Vagina (tissue), 2 donors: Measurements from ENCODE around the gene RYR2.

Experiments used
- CTCF ChIP-seq, 3 experiments: fragments of 450-650 bp in 2 of 3; fragments of 200-600 bp in 1 of 3; sonication (generic) in 1 of 3; IDR thresholded peaks; one replicate each; pipeline ENCODE4 v1.5.1; 2017 to 2019; ENCODE audit warnings: antibody characterized with exemption in 3 of 3, mild to moderate bottlenecking in 2 of 3, moderate library complexity in 2 of 3
- POLR2AphosphoS5 ChIP-seq, 2 donors: sonication (generic); formaldehyde crosslinking; IDR thresholded peaks; one replicate each; pipeline ENCODE4 v1.9.0; 2017; ENCODE audit warnings: antibody characterized with exemption in 2 of 2, mild to moderate bottlenecking in 2 of 2, low read depth in 1 of 2; ENCODE audit not compliant: insufficient read depth in 1 of 2

DNA sequence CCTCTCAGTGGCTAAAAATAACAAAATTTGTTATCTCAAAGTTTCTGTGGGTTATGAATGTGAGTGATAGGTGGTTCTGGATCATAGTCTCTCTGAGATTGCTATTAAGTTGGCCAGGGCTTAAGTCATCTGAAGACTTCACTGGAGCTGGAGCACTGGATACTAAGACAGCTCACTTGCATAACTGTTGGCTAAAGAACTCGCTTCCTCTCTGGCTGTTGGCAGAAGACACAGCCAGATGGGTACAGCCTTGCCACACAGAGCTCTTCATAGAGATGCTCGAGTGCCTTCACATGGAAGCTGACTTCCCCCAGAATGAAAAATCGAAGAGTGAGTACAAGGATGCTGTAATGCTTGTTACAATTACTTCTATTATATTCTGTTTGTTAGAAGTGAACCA is 514.9 kb downstream of the RYR2 start:
- no peak for TF ChIP-seq CTCF (IDR thresholded peaks at IDR 0.05)
- TF ChIP-seq POLR2AphosphoS5 (IDR thresholded peaks at IDR 0.05; ENCODE audit: insufficient read depth in 1 of 2, low read depth in 1 of 2): no peak
